CD4-positive, alpha-beta T cell (primary cell): ENCODE data around the gene CDK2AP2. TPM values are rescaled to one million over a fixed set of nuclear protein-coding genes. Genes with fewer than 3 reads are reported as not detected.

Experiments
- ATAC-seq: fragments of 200-7000 bp; cut with Tn5 transposase; one replicate; pipeline ENCODE4 v1.10.0; 2022; ENCODE audit warnings: mild to moderate bottlenecking; ENCODE audit not compliant: poor library complexity
- CTCF ChIA-PET: fragments of 350-600 bp; sonication (Branson Sonifier 250); formaldehyde crosslinking; loops from one replicate; lab custom pipeline; 2021; ENCODE audit warnings: antibody characterized with exemption, inconsistent platforms; lab: Charles Lee
- POLR2A ChIA-PET: fragments of 350-600 bp; sonication (Branson Sonifier 250); formaldehyde crosslinking; loops from one replicate; lab custom pipeline; 2021; ENCODE audit warnings: antibody characterized with exemption, inconsistent platforms; lab: Charles Lee
- DNase-seq, 14 experiments: peaks; one replicate each; pipeline ENCODE4 v3.0.0-alpha.2; 2013 to 2020; ENCODE audit warnings: mixed read lengths in 2 of 14
- H3K27ac ChIP-seq, 2 donors: one replicate each; pipeline versions ENCODE4 v1.5.1 to v1.7.0; 2013; ENCODE audit warnings: low read length in 2 of 2, low read depth in 1 of 2, mild to moderate bottlenecking in 1 of 2
- H3K27me3 ChIP-seq, 2 experiments: 1 replicate in 1 of 2; 2 replicates in 1 of 2; pipeline versions ENCODE4 v1.6.1 to v1.7.0; 2013; ENCODE audit warnings: low read length in 2 of 2, control low read depth in 1 of 2, mild to moderate bottlenecking in 1 of 2, moderate library complexity in 1 of 2; ENCODE audit not compliant: insufficient read depth in 2 of 2, control insufficient read depth in 1 of 2
- H3K36me3 ChIP-seq: one replicate; pipeline ENCODE4 v1.6.1; 2013; ENCODE audit warnings: low read length, control low read depth; ENCODE audit not compliant: insufficient read depth
- H3K4me1 ChIP-seq: one replicate; pipeline ENCODE4 v1.6.1; 2013; ENCODE audit warnings: low read length, control low read depth; ENCODE audit not compliant: insufficient read depth
- H3K4me3 ChIP-seq: one replicate; pipeline ENCODE4 v1.5.1; 2013; ENCODE audit warnings: mild to moderate bottlenecking, low read length, moderate library complexity
- H3K9me3 ChIP-seq, 2 experiments: 1 replicate in 1 of 2; 2 replicates in 1 of 2; pipeline versions ENCODE4 v1.6.1 to v1.7.0; 2013; ENCODE audit warnings: low read length in 2 of 2, mild to moderate bottlenecking in 2 of 2, control low read depth in 1 of 2, moderate library complexity in 1 of 2; ENCODE audit not compliant: control insufficient read depth in 1 of 2, insufficient read depth in 1 of 2
- H3K27ac Mint-ChIP-seq: one replicate; pipeline ENCODE4 v1.8.0; 2020; ENCODE audit warnings: mixed read lengths
- H3K27me3 Mint-ChIP-seq: one replicate; pipeline ENCODE4 v1.8.0; 2021; ENCODE audit warnings: mixed read lengths
- H3K36me3 Mint-ChIP-seq: one replicate; pipeline ENCODE4 v1.8.0; 2021; ENCODE audit warnings: low read depth, mixed read lengths
- H3K4me1 Mint-ChIP-seq: one replicate; pipeline ENCODE4 v1.8.0; 2021; ENCODE audit warnings: low read depth, mixed read lengths
- H3K4me3 Mint-ChIP-seq: one replicate; pipeline ENCODE4 v1.8.0; 2020; ENCODE audit warnings: mild to moderate bottlenecking, mixed read lengths
- H3K9me3 Mint-ChIP-seq: one replicate; pipeline ENCODE4 v1.8.0; 2020; ENCODE audit warnings: mixed read lengths
- CTCF ChIP-seq: fragments of 200-600 bp; IDR thresholded peaks from one replicate; pipeline ENCODE4 v1.8.0; 2022; ENCODE audit warnings: antibody characterized with exemption, mild to moderate bottlenecking
- intact Hi-C, 2 experiments: fragments of 100-400 bp; cut with DNase I in 1 of 2; cut with micrococcal nuclease in 1 of 2; formaldehyde crosslinking; loops; one replicate each; pipeline versions ENCODE4 v1.15.1 to v1.9.0; 2023 to 2025; cut with DNase I, micrococcal nuclease
- microRNA-seq: library from miRNA; unstranded; fragments of <30 nt; microRNA quantifications from one replicate; pipeline ENCODE4 v1.2.0, GENCODE V29; 2021; ENCODE audit warnings: borderline microRNAs expressed, borderline replicate concordance
- total RNA-seq, 174 experiments: library from RNA in 2 of 174; stranded (reverse) in 2 of 174; gene quantifications; one replicate each; pipeline ENCODE4 v1.2.3 and lab custom pipeline; 2021 to 2026

CDK2AP2 gene
- total RNA-seq, 2 experiments from 2014 or later = 19.5 to 22.0 TPM

GRCh38 chr11:67463186-67463585, 44.8 kb downstream of the CDK2AP2 start:
- peaks cover 45% of the 10 kb centered on the region for H3K4me1 ChIP-seq
- no peak overlapping the region for H3K27ac ChIP-seq
- H3K4me3 ChIP-seq = no peak overlapping the region
- no peak for TF ChIP-seq CTCF
- H3K9me3 Mint-ChIP-seq = no peaks in the 10 kb centered on the region
- no peak for ATAC-seq
- intact Hi-C loops = no loop called here
- H3K4me3 Mint-ChIP-seq = peak overlapping the region; percentile 30
- no peaks in the 10 kb centered on the region for H3K27me3 ChIP-seq
- H3K27ac Mint-ChIP-seq = peak overlapping the region; percentile 39
- H3K36me3 ChIP-seq = peaks cover 6% of the 10 kb centered on the region
- no peaks in the 10 kb centered on the region for H3K27me3 Mint-ChIP-seq
- no peaks in the 10 kb centered on the region for H3K9me3 ChIP-seq
- no peaks in the 10 kb centered on the region for H3K36me3 Mint-ChIP-seq
- ChIA-PET POLR2A (interaction anchor here (0.6 to 8.5 kb wide), 4 partner anchors 18 to 166 kb away, joined by 3 to 102 read pairs (median 6); partner anchors contain the start of genes AIP, NUDT8 and PTPRCAP), CTCF (no interaction called here)
- DNase-seq = peak in 1 of 14 experiments; percentile 21
- peaks cover 41% of the 10 kb centered on the region for H3K4me1 Mint-ChIP-seq

GRCh38 chr11:67458266-67458665, 49.7 kb downstream of the CDK2AP2 start:
- CTCF ChIA-PET = interaction anchor here (1.0 kb wide), 1 partner anchor 11 kb away, joined by 3 read pairs; the partner anchor contains the start of gene TMEM134
- H3K27ac ChIP-seq = no peak overlapping the region
- no peak for ATAC-seq

GRCh38 chr11:67457453-67457852, 50.5 kb downstream of the CDK2AP2 start:
- Mint-ChIP-seq H3K4me3 (no peak overlapping the region), H3K36me3 (no peaks in the 10 kb centered on the region), H3K4me1 (peaks cover 7% of the 10 kb centered on the region), H3K27ac (no peak overlapping the region), H3K9me3 (no peaks in the 10 kb centered on the region), H3K27me3 (no peaks in the 10 kb centered on the region)
- no peak overlapping the region for H3K4me3 ChIP-seq
- ATAC-seq = no peak
- H3K27me3 ChIP-seq = no peaks in the 10 kb centered on the region
- DNase-seq = no peak
- CTCF ChIA-PET = no interaction called here
- no peak overlapping the region for H3K27ac ChIP-seq
- POLR2A ChIA-PET = interaction anchor here (0.7 to 16.8 kb wide), 4 partner anchors 19 to 191 kb away, joined by 3 to 110 read pairs (median 4); partner anchors contain the start of gene PTPRCAP
- no peak for TF ChIP-seq CTCF
- intact Hi-C loops = no loop called here
- no peaks in the 10 kb centered on the region for H3K9me3 ChIP-seq
- peaks cover 5% of the 10 kb centered on the region for H3K4me1 ChIP-seq
- no peaks in the 10 kb centered on the region for H3K36me3 ChIP-seq

More at GRCh38 chr11:67458266-67458665, 49.7 kb downstream of the CDK2AP2 start:
- Histone ChIP-seq H3K27me3 (no peaks in the 10 kb centered on the region), H3K36me3 (no peaks in the 10 kb centered on the region), H3K4me1 (peaks cover 5% of the 10 kb centered on the region), H3K4me3 (no peak overlapping the region), H3K9me3 (no peaks in the 10 kb centered on the region)
- H3K4me1 Mint-ChIP-seq = peaks cover 7% of the 10 kb centered on the region
- no peaks in the 10 kb centered on the region for H3K27me3 Mint-ChIP-seq
- no peaks in the 10 kb centered on the region for H3K36me3 Mint-ChIP-seq
- intact Hi-C loops = no loop called here
- DNase-seq = no peak
- no peak overlapping the region for H3K4me3 Mint-ChIP-seq
- H3K27ac Mint-ChIP-seq = no peak overlapping the region
- no peaks in the 10 kb centered on the region for H3K9me3 Mint-ChIP-seq
- POLR2A ChIA-PET = interaction anchor here (0.7 to 16.8 kb wide), 5 partner anchors 9 to 190 kb away, joined by 3 to 110 read pairs (median 4); partner anchors contain the start of gene PTPRCAP
- no peak for TF ChIP-seq CTCF

Small RNA genes within 50 kb of the gene (microRNA-seq; reads per million reads assigned to microRNA genes)
- gene MIR6752 = 1.2 reads per million

Other genes with a start within 250 kb of the CDK2AP2 start
- gene GRK2, start 241.7 kb downstream of the CDK2AP2 start, total RNA-seq = 100 to 1,000 TPM; 309 to 325 TPM
- 100 to 1,000 TPM; 160 to 161 TPM for gene ANKRD13D, start 218.9 kb downstream of the CDK2AP2 start, total RNA-seq
- gene SSH3, start 204.6 kb downstream of the CDK2AP2 start, total RNA-seq = 1 to 10 TPM; 8.5 to 8.8 TPM
- gene POLD4, start 154.6 kb downstream of the CDK2AP2 start, total RNA-seq = 10 to 100 TPM; 31.7 to 39.5 TPM
- 1 to 10 TPM; 6.0 to 6.9 TPM for gene CLCF1, start 134.6 kb downstream of the CDK2AP2 start, total RNA-seq
- 10 to 100 TPM; 19.3 to 20.3 TPM for gene RAD9A, start 116.2 kb downstream of the CDK2AP2 start, total RNA-seq
- gene PPP1CA, start 106.3 kb downstream of the CDK2AP2 start, total RNA-seq = 10 to 100 TPM; 42.0 to 45.5 TPM
- gene TBC1D10C, start 104.1 kb downstream of the CDK2AP2 start, total RNA-seq = 100 to 1,000 TPM; 205 to 212 TPM
- gene CARNS1, start 92.5 kb downstream of the CDK2AP2 start, total RNA-seq = 1 to 10 TPM; 9.9 to 10.0 TPM
- 10 to 100 TPM; 69.3 to 72.0 TPM for gene RPS6KB2, start 79.7 kb downstream of the CDK2AP2 start, total RNA-seq
- 100 to 1,000 TPM; 129 to 134 TPM for gene PTPRCAP, start 70.5 kb downstream of the CDK2AP2 start, total RNA-seq
- 10 to 100 TPM; 25.8 to 30.2 TPM for gene CORO1B, start 64.7 kb downstream of the CDK2AP2 start, total RNA-seq
- gene GPR152, start 55.4 kb downstream of the CDK2AP2 start, total RNA-seq = not detected
- 1 to 10 TPM; 7.5 to 8.5 TPM for gene CABP4, start 52.8 kb downstream of the CDK2AP2 start, total RNA-seq
- gene TMEM134, start 38.9 kb downstream of the CDK2AP2 start, total RNA-seq = 10 to 100 TPM; 49.9 to 52.4 TPM
- gene AIP, start 25.1 kb downstream of the CDK2AP2 start, total RNA-seq = 100 to 1,000 TPM; 115 to 117 TPM
- gene PITPNM1, start 2.8 kb downstream of the CDK2AP2 start, total RNA-seq = 10 to 100 TPM; 90.0 to 94.8 TPM
- gene CABP2, start 15.3 kb upstream of the CDK2AP2 start, total RNA-seq = not detected
- gene GSTP1, start 75.7 kb upstream of the CDK2AP2 start, total RNA-seq = 10 to 100 TPM; 60.1 to 62.8 TPM
- 100 to 1,000 TPM; 223 to 224 TPM for gene NDUFV1, start 98.8 kb upstream of the CDK2AP2 start, total RNA-seq
- 1 to 10 TPM in 1 of 2 experiments, under 1 TPM in 1; 0.92 to 1.4 TPM for gene NUDT8, start 121.8 kb upstream of the CDK2AP2 start, total RNA-seq
- gene TBX10, start 131.6 kb upstream of the CDK2AP2 start, total RNA-seq = not detected
- gene ACY3, start 142.6 kb upstream of the CDK2AP2 start, total RNA-seq = under 1 TPM; 0.30 to 0.36 TPM
- gene ALDH3B2, start 166.5 kb upstream of the CDK2AP2 start, total RNA-seq = not detected